Mesendoderm (in vitro differentiated cells): ENCODE measurements around the gene EMC6.

ENCODE experiments used
- DNase-seq: peaks from one replicate; pipeline ENCODE4 v3.0.0; 2013
- H2AK5ac ChIP-seq: 2 replicates; pipeline ENCODE4 v1.6.1; 2013; ENCODE audit warnings: low read length, inconsistent platforms
- H2BK120ac ChIP-seq: 2 replicates; pipeline ENCODE4 v1.6.1; 2013; ENCODE audit warnings: low read depth, mild to moderate bottlenecking, low read length, moderate library complexity, mixed read lengths
- H2BK15ac ChIP-seq: replicated peaks from 2 replicates; pipeline ENCODE4 v1.6.1; 2013; ENCODE audit warnings: low read depth, mild to moderate bottlenecking, moderate library complexity
- H2BK5ac ChIP-seq: 2 replicates; pipeline ENCODE4 v1.6.1; 2013; ENCODE audit warnings: low read length, inconsistent platforms
- H3K18ac ChIP-seq: 2 replicates; pipeline ENCODE4 v1.6.1; 2013; ENCODE audit warnings: mild to moderate bottlenecking, low read length, mixed read lengths
- H3K23ac ChIP-seq: one replicate; pipeline ENCODE4 v1.6.1; 2013; ENCODE audit warnings: low read length
- H3K27ac ChIP-seq: 2 replicates; pipeline ENCODE4 v1.5.1; 2013; ENCODE audit warnings: low read depth, mild to moderate bottlenecking, inconsistent platforms, low read length, moderate library complexity
- H3K27me3 ChIP-seq: 2 replicates; pipeline ENCODE4 v1.6.1; 2013; ENCODE audit warnings: low read length, control low read depth, mild to moderate bottlenecking, inconsistent platforms; ENCODE audit not compliant: insufficient read depth, poor library complexity
- H3K36me3 ChIP-seq: 2 replicates; pipeline ENCODE4 v1.6.1; 2013; ENCODE audit warnings: low read length, inconsistent platforms; ENCODE audit not compliant: control insufficient read depth, insufficient read depth
- H3K4ac ChIP-seq: one replicate; pipeline ENCODE4 v1.6.1; 2013; ENCODE audit warnings: low read depth, mild to moderate bottlenecking, low read length, moderate library complexity
- H3K4me1 ChIP-seq: 2 replicates; pipeline ENCODE4 v1.6.1; 2013; ENCODE audit warnings: low read depth, low read length, inconsistent platforms; ENCODE audit not compliant: control insufficient read depth
- H3K4me2 ChIP-seq: 2 replicates; pipeline ENCODE4 v1.6.1; 2013; ENCODE audit warnings: low read length
- H3K4me3 ChIP-seq: 2 replicates; pipeline ENCODE4 v1.5.1; 2013; ENCODE audit warnings: mild to moderate bottlenecking, low read length
- H3K56ac ChIP-seq: one replicate; pipeline ENCODE4 v1.6.1; 2013; ENCODE audit warnings: low read length
- H3K79me1 ChIP-seq: 2 replicates; pipeline ENCODE4 v1.6.1; 2013; ENCODE audit warnings: low read length, inconsistent platforms
- H3K79me2 ChIP-seq: 2 replicates; pipeline ENCODE4 v1.6.1; 2013; ENCODE audit warnings: mild to moderate bottlenecking, low read length; ENCODE audit not compliant: control insufficient read depth, insufficient read depth
- H3K9ac ChIP-seq: 2 replicates; pipeline ENCODE4 v1.6.1; 2013; ENCODE audit warnings: low read length, inconsistent platforms
- H4K5ac ChIP-seq: one replicate; pipeline ENCODE4 v1.6.1; 2013; ENCODE audit warnings: low read length
- H4K8ac ChIP-seq: one replicate; pipeline ENCODE4 v1.6.1; 2013; ENCODE audit warnings: low read depth, mild to moderate bottlenecking, control low read depth, low read length, moderate library complexity
- WGBS: extraction: QIAGEN DNeasy Blood & Tissue Kit; methylation state at CpG from one replicate; pipeline ENCODE4 v1.1.7; 2013; ENCODE audit warnings: low lambda C conversion rate, missing lambda C conversion rate; ENCODE audit not compliant: insufficient coverage; ENCODE audit errors: extremely low coverage; 5-methylcytosine and 5-hydroxymethylcytosine counted together

Gene EMC6

GRCh38 chr17:3679531-3680126 is 11.0 kb downstream of the EMC6 start:
- no peaks in the 10 kb centered on the region for H3K27me3 ChIP-seq
- H3K27ac ChIP-seq: no peak overlapping the region
- H3K79me1 ChIP-seq: no peaks in the 10 kb centered on the region
- H3K36me3 ChIP-seq: no peaks in the 10 kb centered on the region
- H2BK5ac ChIP-seq: no peak overlapping the region
- H2AK5ac ChIP-seq: no peak overlapping the region
- no peak overlapping the region for H3K9ac ChIP-seq
- H3K4me2 ChIP-seq: no peak overlapping the region
- H3K79me2 ChIP-seq: no peaks in the 10 kb centered on the region
- no CpG with 5 or more reads among the region's 20 CpGs for WGBS
- no peak overlapping the region for H3K18ac ChIP-seq
- no peak overlapping the region for H2BK120ac ChIP-seq
- no peak overlapping the region for H3K56ac ChIP-seq
- H4K8ac ChIP-seq: no peak overlapping the region
- no peak overlapping the region for H3K4me3 ChIP-seq
- no peak overlapping the region for H3K4ac ChIP-seq
- no peak overlapping the region for H4K5ac ChIP-seq
- no peak for DNase-seq
- no peak overlapping the region for H2BK15ac ChIP-seq
- no peak overlapping the region for H3K23ac ChIP-seq
- H3K4me1 ChIP-seq: no peaks in the 10 kb centered on the region

- Histone ChIP-seq H3K27ac (no peak overlapping the region), H4K8ac (no peak overlapping the region), H3K56ac (no peak overlapping the region), H2BK120ac (no peak overlapping the region), H3K79me2 (no peaks in the 10 kb centered on the region), H3K36me3 (no peaks in the 10 kb centered on the region), H3K4me2 (no peak overlapping the region), H4K5ac (no peak overlapping the region), H3K27me3 (no peaks in the 10 kb centered on the region), H3K18ac (no peak overlapping the region), H3K23ac (no peak overlapping the region), H2BK15ac (no peak overlapping the region), H3K4me3 (no peak overlapping the region), H3K4ac (no peak overlapping the region), H2AK5ac (no peak overlapping the region), H2BK5ac (no peak overlapping the region), H3K9ac (no peak overlapping the region), H3K4me1 (no peaks in the 10 kb centered on the region), H3K79me1 (no peaks in the 10 kb centered on the region)
- DNase-seq: no peak
- no CpG with 5 or more reads among the region's 12 CpGs for WGBS
Observed at GRCh38 chr17:3681057-3681456, 12.4 kb downstream of the EMC6 start.

GRCh38 chr17:3681565-3681964 is 13.0 kb downstream of the EMC6 start:
- Histone ChIP-seq H2BK15ac (no peak overlapping the region), H3K18ac (no peak overlapping the region), H4K8ac (no peak overlapping the region), H2BK120ac (no peak overlapping the region), H3K4me2 (no peak overlapping the region), H2BK5ac (no peak overlapping the region), H3K56ac (no peak overlapping the region), H3K4me3 (no peak overlapping the region), H4K5ac (no peak overlapping the region), H3K23ac (no peak overlapping the region), H2AK5ac (no peak overlapping the region), H3K27me3 (no peaks in the 10 kb centered on the region), H3K79me1 (no peaks in the 10 kb centered on the region), H3K27ac (no peak overlapping the region), H3K9ac (no peak overlapping the region), H3K4me1 (no peaks in the 10 kb centered on the region), H3K4ac (no peak overlapping the region), H3K36me3 (no peaks in the 10 kb centered on the region), H3K79me2 (no peaks in the 10 kb centered on the region)
- no CpG with 5 or more reads among the region's 20 CpGs for WGBS
- DNase-seq: no peak

DNA sequence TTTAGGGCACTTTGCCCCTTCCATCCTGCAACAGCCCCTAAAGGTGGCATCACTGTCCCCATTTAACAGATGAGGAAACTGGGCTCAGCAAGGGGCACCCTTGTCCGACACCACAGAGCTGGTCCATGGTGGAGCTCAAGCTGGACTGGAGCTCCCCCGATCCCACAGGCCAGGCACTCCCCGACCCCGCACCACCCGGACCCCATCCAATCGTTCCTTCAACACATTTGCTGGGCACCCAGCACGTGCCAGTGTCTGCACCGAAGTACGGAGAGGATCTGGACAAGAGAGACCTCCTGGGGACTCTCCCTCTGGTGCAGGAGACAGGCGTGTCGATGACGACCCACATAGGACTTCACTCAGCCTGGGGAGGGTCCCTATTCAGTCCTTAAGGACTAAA is 13.4 kb downstream of the EMC6 start:
- no peak overlapping the region for H2BK15ac ChIP-seq
- no peak overlapping the region for H3K23ac ChIP-seq
- H3K36me3 ChIP-seq: no peaks in the 10 kb centered on the region
- H4K5ac ChIP-seq: no peak overlapping the region
- no peaks in the 10 kb centered on the region for H3K79me2 ChIP-seq
- no peak overlapping the region for H3K4me2 ChIP-seq
- H4K8ac ChIP-seq: no peak overlapping the region
- no peaks in the 10 kb centered on the region for H3K79me1 ChIP-seq
- no peak overlapping the region for H3K56ac ChIP-seq
- H3K4ac ChIP-seq: no peak overlapping the region
- H3K9ac ChIP-seq: no peak overlapping the region
- H3K4me1 ChIP-seq: no peaks in the 10 kb centered on the region
- H3K27me3 ChIP-seq: no peaks in the 10 kb centered on the region
- H3K18ac ChIP-seq: no peak overlapping the region
- H3K27ac ChIP-seq: no peak overlapping the region
- WGBS: no CpG with 5 or more reads among the region's 12 CpGs
- H3K4me3 ChIP-seq: no peak overlapping the region
- no peak overlapping the region for H2BK120ac ChIP-seq
- DNase-seq: no peak
- no peak overlapping the region for H2BK5ac ChIP-seq
- H2AK5ac ChIP-seq: no peak overlapping the region

GRCh38 chr17:3683054-3683511 is 14.5 kb downstream of the EMC6 start:
- DNase-seq: peak; percentile 81
- no CpG with 5 or more reads among the region's 10 CpGs for WGBS
- no peak overlapping the region for H4K8ac ChIP-seq

DNA sequence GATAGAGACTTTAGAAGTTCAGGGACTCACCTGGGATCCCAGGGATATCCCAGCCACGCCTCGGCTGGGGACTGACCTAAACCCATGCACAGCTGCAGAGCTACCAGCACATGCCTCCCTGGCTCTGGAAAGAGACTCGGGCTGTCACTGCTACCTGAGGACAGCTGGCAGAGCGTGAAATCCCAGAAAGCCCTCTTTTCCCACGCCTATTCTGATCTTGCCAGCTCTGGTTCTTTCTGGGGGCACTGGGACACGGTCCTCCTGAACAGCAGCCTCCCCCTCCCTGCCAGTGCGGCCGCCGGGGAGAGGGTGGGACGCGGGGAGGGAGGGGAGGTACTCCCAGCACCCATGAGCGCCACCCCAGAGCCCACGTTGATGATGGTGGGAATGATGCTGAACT is 16.6 kb downstream of the EMC6 start:
- Histone ChIP-seq H3K23ac (no peak overlapping the region), H3K36me3 (no peaks in the 10 kb centered on the region), H3K27ac (no peak overlapping the region), H3K18ac (no peak overlapping the region), H3K56ac (no peak overlapping the region), H3K4me1 (no peaks in the 10 kb centered on the region), H2BK5ac (no peak overlapping the region), H3K4me2 (no peak overlapping the region), H2AK5ac (no peak overlapping the region), H2BK15ac (no peak overlapping the region), H3K27me3 (no peaks in the 10 kb centered on the region), H3K4ac (no peak overlapping the region), H3K4me3 (no peak overlapping the region), H3K9ac (no peak overlapping the region), H4K8ac (no peak overlapping the region), H3K79me2 (no peaks in the 10 kb centered on the region), H4K5ac (no peak overlapping the region), H3K79me1 (no peaks in the 10 kb centered on the region), H2BK120ac (no peak overlapping the region)
- WGBS: no CpG with 5 or more reads among the region's 13 CpGs
- no peak for DNase-seq

More at GRCh38 chr17:3683054-3683511, 14.5 kb downstream of the EMC6 start:
- H2AK5ac ChIP-seq: no peak overlapping the region
- no peak overlapping the region for H3K4ac ChIP-seq
- H3K79me2 ChIP-seq: no peaks in the 10 kb centered on the region
- no peaks in the 10 kb centered on the region for H3K4me1 ChIP-seq
- no peak overlapping the region for H3K56ac ChIP-seq
- no peak overlapping the region for H3K9ac ChIP-seq
- H3K4me2 ChIP-seq: no peak overlapping the region
- H3K27me3 ChIP-seq: no peaks in the 10 kb centered on the region
- no peak overlapping the region for H2BK5ac ChIP-seq
- H2BK120ac ChIP-seq: no peak overlapping the region
- H3K79me1 ChIP-seq: no peaks in the 10 kb centered on the region
- H4K5ac ChIP-seq: no peak overlapping the region
- H3K27ac ChIP-seq: no peak overlapping the region
- H3K18ac ChIP-seq: no peak overlapping the region
- H2BK15ac ChIP-seq: no peak overlapping the region
- no peak overlapping the region for H3K4me3 ChIP-seq
- no peak overlapping the region for H3K23ac ChIP-seq
- no peaks in the 10 kb centered on the region for H3K36me3 ChIP-seq
